ENCODE data around the gene SENP5. TPM values are rescaled to one million over a fixed set of nuclear protein-coding genes. Genes with fewer than 3 reads are reported as not detected.
A peak's percentile ranks its signal among the peaks of the same experiment; 100 is the strongest.

SENP5 gene
- total RNA-seq, 1 donor from 2014 or later = 45.3 TPM

DNA sequence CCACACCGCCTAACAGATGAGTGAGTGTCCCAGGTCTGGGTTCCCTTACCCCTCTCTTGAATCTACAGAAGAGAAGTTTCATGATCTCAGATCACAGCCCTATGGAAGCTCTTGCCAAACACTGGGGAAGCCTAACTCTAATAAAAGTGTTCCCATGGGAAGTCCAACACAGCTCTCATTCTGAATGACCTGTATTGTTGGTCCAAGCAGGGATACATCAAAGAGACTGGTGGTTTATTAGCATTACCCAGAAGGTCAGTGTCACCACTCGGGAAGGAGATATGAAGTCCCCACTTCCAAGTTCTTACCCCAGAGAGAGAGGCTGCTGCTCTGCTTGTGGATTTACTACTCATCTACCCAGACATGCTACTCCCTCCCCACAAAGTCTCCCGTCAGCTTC is 83.7 kb downstream of the SENP5 start:
- intact Hi-C loops (cut with micrococcal nuclease) = no loop called here
- no peaks in the 10 kb centered on the region for H3K27me3 Mint-ChIP-seq (ENCODE audit: insufficient read depth)

DNA sequence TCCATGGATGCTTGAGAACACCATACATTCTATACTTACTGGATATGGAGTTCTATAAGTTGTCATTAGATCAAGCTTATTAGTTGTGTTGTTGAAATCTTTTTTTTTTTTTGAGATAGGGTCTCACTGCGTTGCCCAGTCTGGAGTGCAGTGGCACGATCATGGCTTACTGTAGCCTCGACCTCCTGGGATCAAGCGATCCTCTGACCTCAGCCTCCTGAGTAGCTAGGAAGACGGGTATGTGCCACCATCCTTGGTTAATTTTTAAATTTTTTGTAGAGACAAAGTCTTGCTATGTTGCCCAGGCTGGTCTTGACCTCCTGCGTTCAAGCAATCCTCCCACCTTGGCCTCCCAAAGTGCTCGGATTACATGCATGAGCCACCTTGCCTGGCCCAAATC is 87.1 kb downstream of the SENP5 start:
- Mint-ChIP-seq H3K4me1 (ENCODE audit: low read depth) (no peaks in the 10 kb centered on the region), H3K36me3 (ENCODE audit: low read depth) (no peaks in the 10 kb centered on the region), H3K27ac (no peak overlapping the region), H3K9me3 (no peaks in the 10 kb centered on the region), H3K27me3 (ENCODE audit: insufficient read depth) (peaks cover 2% of the 10 kb centered on the region), H3K4me3 (no peak overlapping the region)
- intact Hi-C loops (cut with micrococcal nuclease) = no loop called here
- DNase-seq (ENCODE audit: low spot score) = no peak

More for the DNA sequence above, 83.7 kb downstream of the SENP5 start:
- H3K9me3 Mint-ChIP-seq = no peaks in the 10 kb centered on the region
- no peak for DNase-seq (ENCODE audit: low spot score)
- no peaks in the 10 kb centered on the region for H3K36me3 Mint-ChIP-seq (ENCODE audit: low read depth)
- no peaks in the 10 kb centered on the region for H3K4me1 Mint-ChIP-seq (ENCODE audit: low read depth)
- no peak overlapping the region for H3K4me3 Mint-ChIP-seq
- H3K27ac Mint-ChIP-seq = no peak overlapping the region

DNA sequence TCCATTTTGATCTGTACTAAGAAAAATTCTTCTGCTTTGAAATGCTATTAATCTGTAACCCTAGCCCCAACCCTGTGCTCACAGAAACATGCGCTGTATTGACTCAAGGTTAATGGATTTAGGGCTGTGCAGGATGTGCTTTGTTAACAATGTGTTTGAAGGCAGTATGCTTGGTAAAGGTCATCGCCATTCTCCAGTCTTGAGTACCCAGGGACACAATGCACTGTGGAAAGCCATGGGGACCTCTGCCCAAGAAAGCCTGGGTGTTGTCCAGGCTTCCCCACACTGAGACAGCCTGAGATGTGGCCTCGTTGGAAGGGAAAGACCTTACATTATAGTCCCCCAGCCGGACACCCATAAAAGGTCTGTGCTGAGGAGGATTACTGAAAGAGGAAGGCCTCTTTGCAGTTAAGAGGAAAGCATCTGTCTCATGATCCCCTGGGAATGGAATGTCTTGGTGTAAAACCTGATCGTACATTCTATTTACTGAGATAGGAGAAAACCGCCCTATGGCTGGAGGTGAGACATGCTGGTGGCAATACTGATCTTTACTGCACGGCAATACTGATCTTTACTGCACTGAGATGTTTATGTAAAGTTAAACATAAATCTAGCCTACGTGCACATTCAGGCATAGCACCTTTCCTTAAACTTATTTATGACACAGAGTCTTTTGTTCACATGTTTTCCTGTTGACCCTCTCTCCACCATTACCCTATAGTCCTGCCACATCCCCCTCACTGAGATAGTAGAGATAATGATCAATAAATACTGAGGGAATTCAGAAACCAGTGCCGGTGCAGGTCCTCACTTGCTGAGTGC is 94.6 kb downstream of the SENP5 start:
- Mint-ChIP-seq H3K4me3 (no peak overlapping the region), H3K36me3 (ENCODE audit: low read depth) (peaks cover 10% of the 10 kb centered on the region), H3K4me1 (ENCODE audit: low read depth) (peaks cover under 1% of the 10 kb centered on the region), H3K9me3 (no peaks in the 10 kb centered on the region), H3K27ac (no peak overlapping the region), H3K27me3 (ENCODE audit: insufficient read depth) (peaks cover 4% of the 10 kb centered on the region)
- intact Hi-C loops (cut with micrococcal nuclease) = no loop called here
- no peak for DNase-seq (ENCODE audit: low spot score)

DNA sequence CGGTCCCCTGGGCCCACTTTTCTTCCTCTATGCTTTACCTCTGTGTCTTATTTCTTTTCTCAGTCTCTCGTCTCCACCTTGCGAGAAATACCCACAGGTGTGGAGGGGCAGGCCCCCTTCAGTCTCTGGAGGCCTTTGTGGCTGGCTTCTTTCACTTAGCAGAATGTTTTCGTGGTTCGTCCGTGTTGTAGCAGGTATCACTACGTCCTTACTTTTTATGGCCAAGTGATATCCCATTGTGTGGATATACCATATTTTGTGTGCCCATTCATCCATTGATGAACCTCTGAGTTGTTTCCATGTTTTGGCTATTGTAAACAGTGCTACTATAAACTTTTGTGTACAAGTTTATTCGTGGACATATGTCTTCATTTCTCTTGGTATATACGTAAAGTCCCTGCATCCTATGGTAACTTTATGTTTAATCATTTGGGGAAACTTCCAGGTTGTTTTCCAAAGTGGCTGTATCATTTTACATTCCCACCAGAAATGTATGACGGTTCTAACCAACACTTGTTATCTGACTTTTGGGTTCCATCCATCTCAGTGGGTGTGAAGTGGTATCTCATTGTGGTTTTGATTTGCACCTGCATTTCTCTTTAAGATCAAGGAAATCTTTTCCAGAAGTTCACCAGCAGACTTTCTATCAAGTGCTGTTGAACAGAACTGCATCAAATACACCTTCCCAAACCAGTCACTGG is 95.4 kb downstream of the SENP5 start:
- peaks cover 4% of the 10 kb centered on the region for H3K27me3 Mint-ChIP-seq (ENCODE audit: insufficient read depth)
- peaks cover 8% of the 10 kb centered on the region for H3K4me1 Mint-ChIP-seq (ENCODE audit: low read depth)
- no peaks in the 10 kb centered on the region for H3K9me3 Mint-ChIP-seq
- H3K27ac Mint-ChIP-seq = no peak overlapping the region
- DNase-seq (ENCODE audit: low spot score) = no peak
- no peak overlapping the region for H3K4me3 Mint-ChIP-seq
- intact Hi-C loops (cut with micrococcal nuclease) = no loop called here
- H3K36me3 Mint-ChIP-seq (ENCODE audit: low read depth) = peaks cover 10% of the 10 kb centered on the region

DNA sequence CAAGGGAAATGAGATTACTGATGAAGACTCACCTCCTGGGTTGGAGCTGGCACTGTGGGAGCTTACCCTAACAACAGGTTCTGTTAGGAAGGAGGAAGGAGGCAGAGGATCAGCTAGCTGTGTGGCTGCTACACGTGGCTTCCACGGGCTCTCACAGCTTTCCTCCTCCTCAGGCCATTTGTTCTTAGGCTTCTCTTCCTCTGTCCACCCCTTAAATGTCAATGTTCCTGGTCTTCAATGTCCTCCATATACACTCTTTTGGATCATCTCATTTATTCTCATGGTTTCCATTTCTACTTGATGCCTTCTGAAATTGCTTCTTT is 95.9 kb downstream of the SENP5 start:
- H3K4me3 Mint-ChIP-seq = no peak overlapping the region
- H3K36me3 Mint-ChIP-seq (ENCODE audit: low read depth) = peaks cover 10% of the 10 kb centered on the region
- no peaks in the 10 kb centered on the region for H3K9me3 Mint-ChIP-seq
- H3K4me1 Mint-ChIP-seq (ENCODE audit: low read depth) = peaks cover 9% of the 10 kb centered on the region
- no peak for DNase-seq (ENCODE audit: low spot score)
- no peak overlapping the region for H3K27ac Mint-ChIP-seq
- intact Hi-C loops (cut with micrococcal nuclease) = no loop called here
- peaks cover 4% of the 10 kb centered on the region for H3K27me3 Mint-ChIP-seq (ENCODE audit: insufficient read depth)

DNA sequence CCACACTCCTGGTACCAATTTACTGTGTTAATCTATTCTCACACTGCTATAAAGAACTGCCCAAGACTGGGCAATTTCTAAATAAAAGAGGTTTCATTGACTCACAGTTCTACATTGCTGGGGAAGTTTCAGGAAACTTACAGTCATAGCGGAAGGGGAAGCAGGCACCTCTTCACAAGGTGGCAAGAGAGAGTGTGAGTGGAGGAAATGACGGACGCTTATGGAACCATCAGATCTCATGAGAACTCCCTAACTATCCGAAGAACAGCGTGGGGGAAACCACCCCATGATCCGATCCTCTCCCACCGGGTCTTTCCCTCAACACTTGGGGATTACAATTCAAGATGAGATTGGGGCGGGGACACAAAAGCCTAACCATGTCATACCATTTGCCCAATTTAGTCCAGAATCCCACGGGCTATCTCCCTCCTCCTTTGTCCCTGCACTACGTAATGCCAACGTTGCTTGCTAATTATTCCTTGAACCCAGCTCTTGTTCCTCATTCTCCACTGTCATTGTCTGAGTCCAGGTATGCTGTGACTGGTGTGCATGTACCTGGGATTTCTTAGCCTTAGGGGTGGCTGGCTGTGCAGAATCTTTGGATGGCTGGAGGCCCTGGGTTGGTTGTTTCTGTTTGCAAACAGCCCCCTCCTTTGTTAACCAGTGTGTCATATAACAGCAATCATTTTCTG is 97.5 kb downstream of the SENP5 start:
- no peak for DNase-seq (ENCODE audit: low spot score)
- Mint-ChIP-seq H3K27ac (no peak overlapping the region), H3K36me3 (ENCODE audit: low read depth) (peaks cover 10% of the 10 kb centered on the region), H3K9me3 (no peaks in the 10 kb centered on the region), H3K27me3 (ENCODE audit: insufficient read depth) (peaks cover 6% of the 10 kb centered on the region), H3K4me3 (no peak overlapping the region), H3K4me1 (ENCODE audit: low read depth) (peaks cover 11% of the 10 kb centered on the region)
- intact Hi-C loops (cut with micrococcal nuclease) = no loop called here

DNA sequence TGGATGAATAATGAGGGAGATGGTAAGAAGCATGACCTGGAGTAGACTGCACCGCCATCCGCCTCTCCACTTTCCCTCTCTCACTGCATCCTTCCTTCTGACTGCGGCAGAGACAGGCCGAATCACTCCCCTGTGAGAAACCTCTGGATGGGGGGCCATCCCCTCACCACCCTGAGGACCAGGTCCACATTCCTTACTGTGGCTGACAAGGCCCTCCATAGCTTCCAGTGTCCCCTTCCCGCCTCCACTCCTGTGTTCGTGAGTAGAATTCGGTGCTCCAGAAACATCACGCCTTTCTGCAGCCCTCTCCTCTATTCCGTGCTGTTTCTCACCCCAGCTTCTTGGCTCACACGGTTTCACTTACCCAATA is 98.1 kb downstream of the SENP5 start:
- H3K4me3 Mint-ChIP-seq = no peak overlapping the region
- DNase-seq (ENCODE audit: low spot score) = no peak
- H3K27ac Mint-ChIP-seq = no peak overlapping the region
- intact Hi-C loops (cut with micrococcal nuclease) = no loop called here
- H3K4me1 Mint-ChIP-seq (ENCODE audit: low read depth) = peaks cover 17% of the 10 kb centered on the region
- peaks cover 9% of the 10 kb centered on the region for H3K27me3 Mint-ChIP-seq (ENCODE audit: insufficient read depth)
- no peaks in the 10 kb centered on the region for H3K9me3 Mint-ChIP-seq
- peaks cover 10% of the 10 kb centered on the region for H3K36me3 Mint-ChIP-seq (ENCODE audit: low read depth)

DNA sequence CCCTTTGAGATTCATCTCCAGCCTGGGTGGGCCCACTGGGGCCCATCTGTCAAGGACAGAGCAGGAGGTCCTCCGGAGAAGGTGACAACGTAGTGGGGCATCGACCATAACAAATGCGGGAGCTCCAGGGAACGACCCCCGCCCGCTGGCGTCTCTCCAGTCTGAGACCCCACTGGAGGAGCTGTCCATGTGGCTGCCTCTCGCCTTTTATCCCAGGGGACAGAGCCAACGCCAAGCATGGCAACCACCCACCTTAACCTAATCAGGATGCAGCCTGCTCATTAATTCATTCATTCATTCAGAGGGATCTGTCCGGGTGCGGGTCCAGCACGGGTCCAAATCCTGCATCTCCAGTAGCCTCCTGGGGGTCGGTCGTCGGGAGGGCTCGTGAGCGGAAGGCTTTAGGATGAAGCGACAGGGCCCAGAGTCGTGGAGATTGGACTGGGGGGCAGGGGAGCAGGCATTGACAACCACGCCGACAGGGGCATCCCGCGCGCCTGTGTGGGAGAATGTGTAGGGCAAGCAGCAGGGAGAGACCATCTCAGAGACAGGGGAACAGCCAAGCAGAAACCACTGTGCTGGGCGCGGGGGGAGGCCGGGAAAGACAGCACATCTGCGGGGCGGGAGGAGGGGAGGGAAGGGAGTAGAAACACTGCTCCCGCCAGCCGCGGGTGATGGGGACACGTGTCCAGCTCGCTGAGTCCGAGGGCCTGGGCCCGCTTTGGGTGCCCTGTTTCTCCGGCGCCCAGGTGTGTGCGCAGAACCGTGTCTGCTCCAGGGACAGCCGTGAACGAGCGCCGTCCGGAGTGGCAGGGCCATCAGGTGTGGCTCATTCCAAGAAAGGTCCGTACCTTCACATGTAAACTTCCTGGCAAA is 99.0 kb downstream of the SENP5 start:
- Mint-ChIP-seq H3K4me3 (peak overlapping the region; percentile 80), H3K27ac (no peak overlapping the region), H3K9me3 (no peaks in the 10 kb centered on the region), H3K27me3 (ENCODE audit: insufficient read depth) (peaks cover 13% of the 10 kb centered on the region), H3K4me1 (ENCODE audit: low read depth) (peaks cover 17% of the 10 kb centered on the region), H3K36me3 (ENCODE audit: low read depth) (peaks cover 10% of the 10 kb centered on the region)
- intact Hi-C loops (cut with micrococcal nuclease) = no loop called here
- DNase-seq (ENCODE audit: low spot score) = no peak

DNA sequence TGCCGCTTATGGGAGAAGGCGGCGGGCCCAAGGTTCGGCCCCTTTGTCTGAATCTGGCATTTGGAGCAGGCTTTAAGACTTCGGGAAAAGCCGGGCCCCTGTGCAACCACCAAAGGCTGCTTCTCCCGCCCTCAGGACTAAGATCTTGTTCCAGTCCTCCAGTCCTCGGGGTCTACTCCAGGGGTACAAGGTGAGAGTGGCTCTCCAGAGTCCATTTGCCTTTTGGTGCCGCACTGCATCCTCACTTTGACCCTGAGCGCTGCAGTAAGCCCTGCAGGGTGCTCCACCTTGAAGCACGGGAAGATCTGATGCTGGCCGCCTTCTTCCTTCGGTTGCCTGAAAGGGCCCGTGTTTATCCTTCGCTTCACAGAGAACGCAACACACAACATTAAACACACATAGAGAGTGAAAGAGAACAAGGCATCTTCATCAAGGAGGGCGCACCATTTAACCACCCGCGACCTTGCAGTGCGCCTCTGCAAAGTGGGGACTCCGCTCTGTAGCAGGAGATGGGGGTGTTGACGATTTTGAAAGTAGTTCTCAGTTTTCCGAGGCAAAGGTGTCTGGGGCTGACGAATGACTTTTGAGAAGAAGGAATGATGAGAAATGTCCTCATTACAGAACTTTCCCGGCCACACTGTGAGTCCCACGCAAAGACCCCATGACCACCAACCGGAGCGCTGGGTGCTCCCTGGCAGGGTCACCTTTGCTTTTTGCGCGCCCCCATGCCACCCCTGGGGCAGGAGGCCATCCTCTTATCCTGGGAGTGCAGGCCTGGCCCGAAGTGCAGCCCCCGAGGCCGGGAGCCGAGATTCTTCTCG is 99.9 kb downstream of the SENP5 start:
- no peaks in the 10 kb centered on the region for H3K9me3 Mint-ChIP-seq
- H3K4me1 Mint-ChIP-seq (ENCODE audit: low read depth) = peaks cover 17% of the 10 kb centered on the region
- H3K36me3 Mint-ChIP-seq (ENCODE audit: low read depth) = peaks cover 10% of the 10 kb centered on the region
- H3K4me3 Mint-ChIP-seq = peak overlapping the region; percentile 80
- peaks cover 11% of the 10 kb centered on the region for H3K27me3 Mint-ChIP-seq (ENCODE audit: insufficient read depth)
- no peak overlapping the region for H3K27ac Mint-ChIP-seq
- DNase-seq (ENCODE audit: low spot score) = no peak
- intact Hi-C loops (cut with micrococcal nuclease) = loop anchor here (2.0 kb wide), 2 partner anchors 61 to 431 kb away; partner anchors contain the start of gene MELTF

DNA sequence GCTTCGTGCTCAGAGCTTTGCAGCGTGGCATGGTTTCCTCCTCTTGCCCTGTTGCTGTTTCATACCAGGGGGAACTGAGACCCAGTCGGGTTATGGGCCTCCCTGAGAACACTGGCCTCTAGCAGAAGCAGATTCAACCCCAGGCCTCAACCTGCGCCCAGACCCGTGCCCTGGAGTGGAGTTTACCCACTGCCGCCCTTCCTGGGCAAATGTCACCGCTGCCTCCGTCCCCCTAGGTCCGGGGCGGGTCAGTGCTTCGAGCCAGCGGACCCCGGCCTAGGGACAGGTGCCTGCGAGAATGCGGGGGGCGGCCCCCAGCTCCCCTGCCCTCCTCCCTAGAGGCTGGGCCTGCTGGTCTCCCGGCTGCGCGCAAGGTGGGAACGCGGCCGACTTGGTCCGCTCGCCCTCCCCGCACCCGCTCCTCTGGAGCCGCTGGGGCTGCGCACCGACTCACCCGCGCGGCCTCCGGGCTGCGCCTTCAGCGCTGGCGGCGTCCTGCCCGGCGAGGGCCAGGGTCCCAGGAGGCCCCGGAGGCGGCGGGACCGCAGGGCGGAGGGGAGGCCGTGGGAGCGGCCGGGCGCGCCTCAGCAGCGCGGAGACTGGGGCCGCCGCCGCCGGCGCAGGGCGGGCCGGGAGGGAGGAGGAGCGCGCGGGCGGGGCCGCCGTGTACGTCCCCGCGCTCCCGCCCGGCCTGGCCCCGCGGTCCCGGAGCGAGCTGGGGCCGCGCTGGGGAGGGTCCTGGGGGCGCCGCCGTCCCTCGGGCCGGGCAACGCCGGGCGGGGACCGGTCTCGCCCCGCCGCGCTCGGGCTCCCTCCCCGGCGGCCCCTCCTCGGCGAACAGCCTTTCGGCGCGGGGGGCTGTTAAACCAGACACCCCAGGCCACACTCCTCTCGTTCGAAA is 100.8 kb downstream of the SENP5 start, which contains the start of gene PIGZ:
Gene PIGZ (minus strand): TSS at position 601 of the 901 bp plus-strand sequence. CDS start 16,802 bp downstream, outside the sequence.
- peaks cover 17% of the 10 kb centered on the region for H3K4me1 Mint-ChIP-seq (ENCODE audit: low read depth)
- H3K27me3 Mint-ChIP-seq (ENCODE audit: insufficient read depth) = peaks cover 11% of the 10 kb centered on the region
- H3K27ac Mint-ChIP-seq = peak within 1 kb of the TSS; percentile 78
- H3K4me3 Mint-ChIP-seq = peak within 1 kb of the TSS; percentile 83
- H3K36me3 Mint-ChIP-seq (ENCODE audit: low read depth) = peaks cover 10% of the 10 kb centered on the region
- intact Hi-C loops (cut with micrococcal nuclease) = loop anchor here (1.0 to 2.0 kb wide), 6 partner anchors 26 to 432 kb away; partner anchors contain the start of genes FBXO45, MELTF, NCBP2 and SENP5
- no peaks in the 10 kb centered on the region for H3K9me3 Mint-ChIP-seq
- DNase-seq (ENCODE audit: low spot score) = peak; percentile 48

DNA sequence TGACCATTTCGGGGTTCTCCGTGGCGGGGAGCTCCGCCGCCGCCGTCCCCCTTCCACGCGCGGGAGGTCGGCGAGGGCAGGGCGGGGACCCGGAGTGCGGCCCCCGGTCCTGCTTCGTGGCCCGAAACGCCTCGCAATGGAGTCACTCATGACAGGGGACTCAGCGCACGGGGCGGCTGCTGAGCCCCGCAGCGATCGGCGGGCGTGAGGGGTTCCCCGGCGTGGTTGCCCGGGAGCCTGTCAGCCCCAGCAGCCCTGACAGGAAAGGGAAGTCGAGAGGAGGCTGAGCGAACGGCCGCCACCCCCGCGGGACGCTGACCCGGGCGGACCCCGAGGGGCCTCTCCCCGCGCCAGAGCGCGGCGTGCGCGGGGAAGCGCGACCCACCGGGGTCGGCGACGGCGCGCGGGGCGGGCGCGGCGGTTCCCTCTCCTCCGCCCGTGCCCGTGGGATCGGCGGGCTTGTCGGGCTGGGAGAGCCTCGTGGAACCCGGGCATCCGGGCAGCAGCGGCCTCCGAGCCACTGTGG is 101.5 kb downstream of the SENP5 start:
- Mint-ChIP-seq H3K9me3 (no peaks in the 10 kb centered on the region), H3K27ac (peak overlapping the region; percentile 78)

More for the DNA sequence above, 101.5 kb downstream of the SENP5 start:
- peaks cover 17% of the 10 kb centered on the region for H3K4me1 Mint-ChIP-seq (ENCODE audit: low read depth)
- peak overlapping the region; percentile 83 for H3K4me3 Mint-ChIP-seq
- intact Hi-C loops (cut with micrococcal nuclease) = loop anchor here (1.0 to 2.0 kb wide), 6 partner anchors 27 to 432 kb away; partner anchors contain the start of genes FBXO45, MELTF, NCBP2 and SENP5
- DNase-seq (ENCODE audit: low spot score) = peak; percentile 44
- H3K36me3 Mint-ChIP-seq (ENCODE audit: low read depth) = peaks cover 10% of the 10 kb centered on the region
- H3K27me3 Mint-ChIP-seq (ENCODE audit: insufficient read depth) = peaks cover 11% of the 10 kb centered on the region
